Nephron (organoid): ENCODE measurements around the gene PMPCA.
A peak's percentile ranks its signal among the peaks of the same experiment; 100 is the strongest.

Source experiments
- H3K27ac Mint-ChIP-seq, 3 experiments: 2 replicates each; pipeline ENCODE4 v1.8.0; 2020; ENCODE audit warnings: mixed read lengths in 3 of 3, mild to moderate bottlenecking in 2 of 3, moderate library complexity in 1 of 3
- H3K27me3 Mint-ChIP-seq: 2 replicates; pipeline ENCODE4 v1.8.0; 2021; ENCODE audit warnings: low read depth, mild to moderate bottlenecking, moderate library complexity, mixed read lengths
- H3K36me3 Mint-ChIP-seq: 2 replicates; pipeline ENCODE4 v1.8.0; 2020; ENCODE audit warnings: low read depth, mixed read lengths
- H3K4me1 Mint-ChIP-seq: 2 replicates; pipeline ENCODE4 v1.8.0; 2020; ENCODE audit warnings: mixed read lengths
- H3K4me3 Mint-ChIP-seq, 3 experiments: 2 replicates each; pipeline ENCODE4 v1.8.0; 2020; ENCODE audit warnings: mild to moderate bottlenecking in 3 of 3, mixed read lengths in 3 of 3, moderate library complexity in 2 of 3
- H3K9me3 Mint-ChIP-seq: 2 replicates; pipeline ENCODE4 v1.8.0; 2020; ENCODE audit warnings: mixed read lengths
- TF ChIP-seq, protein P1 (sequence below), 3 experiments: fragments of 200-600 bp; sonication (generic); IDR thresholded peaks; one replicate each; pipeline ENCODE4 v1.5.0; 2021; ENCODE audit warnings: antibody characterized with exemption in 3 of 3; ENCODE audit not compliant: unreplicated experiment in 3 of 3

Gene PMPCA

DNA sequence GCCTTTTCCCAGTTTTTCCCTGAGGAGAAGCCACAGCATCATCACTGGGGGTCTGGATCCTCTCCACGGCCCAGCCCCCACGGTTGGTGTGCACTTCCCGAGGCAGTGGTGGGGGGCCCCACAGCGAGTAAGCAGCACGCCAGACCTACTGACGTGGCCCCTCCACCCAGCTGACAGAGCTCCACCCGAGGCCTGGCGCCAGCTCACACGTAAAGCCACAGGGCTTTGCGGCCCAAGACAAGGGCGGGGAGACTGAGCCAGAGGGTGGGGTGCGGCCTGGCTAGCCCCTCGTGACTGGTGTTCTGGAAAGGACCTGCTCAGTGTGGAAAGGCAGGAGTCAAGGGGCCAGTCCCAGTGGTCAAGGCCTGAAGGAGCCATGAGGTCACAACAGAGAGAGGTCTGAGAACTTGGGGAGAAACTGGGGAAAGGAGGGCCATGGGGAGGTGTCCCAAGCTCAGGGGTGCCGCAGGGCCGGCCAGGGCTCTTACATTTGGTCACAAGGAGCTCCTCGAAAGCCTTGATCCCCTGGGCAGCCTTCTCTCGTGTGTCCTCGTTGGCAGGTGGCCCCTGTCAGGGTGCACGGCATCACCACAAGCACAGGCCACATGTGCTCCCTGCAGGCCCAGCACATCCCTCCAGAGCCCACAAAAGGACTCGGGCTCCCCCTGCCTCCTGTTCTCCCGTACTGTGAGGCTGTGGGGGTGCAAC lies 16.0 kb upstream of the PMPCA start:
- TF ChIP-seq, protein P1, sequence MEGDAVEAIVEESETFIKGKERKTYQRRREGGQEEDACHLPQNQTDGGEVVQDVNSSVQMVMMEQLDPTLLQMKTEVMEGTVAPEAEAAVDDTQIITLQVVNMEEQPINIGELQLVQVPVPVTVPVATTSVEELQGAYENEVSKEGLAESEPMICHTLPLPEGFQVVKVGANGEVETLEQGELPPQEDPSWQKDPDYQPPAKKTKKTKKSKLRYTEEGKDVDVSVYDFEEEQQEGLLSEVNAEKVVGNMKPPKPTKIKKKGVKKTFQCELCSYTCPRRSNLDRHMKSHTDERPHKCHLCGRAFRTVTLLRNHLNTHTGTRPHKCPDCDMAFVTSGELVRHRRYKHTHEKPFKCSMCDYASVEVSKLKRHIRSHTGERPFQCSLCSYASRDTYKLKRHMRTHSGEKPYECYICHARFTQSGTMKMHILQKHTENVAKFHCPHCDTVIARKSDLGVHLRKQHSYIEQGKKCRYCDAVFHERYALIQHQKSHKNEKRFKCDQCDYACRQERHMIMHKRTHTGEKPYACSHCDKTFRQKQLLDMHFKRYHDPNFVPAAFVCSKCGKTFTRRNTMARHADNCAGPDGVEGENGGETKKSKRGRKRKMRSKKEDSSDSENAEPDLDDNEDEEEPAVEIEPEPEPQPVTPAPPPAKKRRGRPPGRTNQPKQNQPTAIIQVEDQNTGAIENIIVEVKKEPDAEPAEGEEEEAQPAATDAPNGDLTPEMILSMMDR (IDR thresholded peaks at IDR 0.05; ENCODE audit: unreplicated experiment in 3 of 3): no peak
- Mint-ChIP-seq H3K4me1 (peaks cover 9% of the 10 kb centered on the region), H3K27me3 (no peaks in the 10 kb centered on the region), H3K4me3 (no peak overlapping the region), H3K27ac (no peak overlapping the region), H3K36me3 (peaks cover 37% of the 10 kb centered on the region), H3K9me3 (no peaks in the 10 kb centered on the region)

DNA sequence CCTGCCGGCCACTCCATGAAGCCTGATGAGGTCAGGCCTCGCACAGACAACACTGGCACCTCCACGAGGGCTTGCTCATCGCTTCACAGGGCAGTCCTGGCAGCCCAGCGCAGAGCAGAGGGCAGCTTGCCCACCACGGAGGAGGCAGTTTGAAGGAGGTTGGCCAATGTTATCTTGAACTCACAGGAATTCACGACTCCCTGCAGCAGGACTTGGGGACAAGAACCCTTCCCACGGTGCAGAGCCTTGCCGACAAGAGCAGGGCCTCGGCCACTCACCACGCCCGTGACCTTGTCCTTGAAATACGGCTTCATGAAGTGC lies 15.5 kb upstream of the PMPCA start:
- TF ChIP-seq, protein P1 (IDR thresholded peaks at IDR 0.05; ENCODE audit: unreplicated experiment in 3 of 3): no peak

DNA sequence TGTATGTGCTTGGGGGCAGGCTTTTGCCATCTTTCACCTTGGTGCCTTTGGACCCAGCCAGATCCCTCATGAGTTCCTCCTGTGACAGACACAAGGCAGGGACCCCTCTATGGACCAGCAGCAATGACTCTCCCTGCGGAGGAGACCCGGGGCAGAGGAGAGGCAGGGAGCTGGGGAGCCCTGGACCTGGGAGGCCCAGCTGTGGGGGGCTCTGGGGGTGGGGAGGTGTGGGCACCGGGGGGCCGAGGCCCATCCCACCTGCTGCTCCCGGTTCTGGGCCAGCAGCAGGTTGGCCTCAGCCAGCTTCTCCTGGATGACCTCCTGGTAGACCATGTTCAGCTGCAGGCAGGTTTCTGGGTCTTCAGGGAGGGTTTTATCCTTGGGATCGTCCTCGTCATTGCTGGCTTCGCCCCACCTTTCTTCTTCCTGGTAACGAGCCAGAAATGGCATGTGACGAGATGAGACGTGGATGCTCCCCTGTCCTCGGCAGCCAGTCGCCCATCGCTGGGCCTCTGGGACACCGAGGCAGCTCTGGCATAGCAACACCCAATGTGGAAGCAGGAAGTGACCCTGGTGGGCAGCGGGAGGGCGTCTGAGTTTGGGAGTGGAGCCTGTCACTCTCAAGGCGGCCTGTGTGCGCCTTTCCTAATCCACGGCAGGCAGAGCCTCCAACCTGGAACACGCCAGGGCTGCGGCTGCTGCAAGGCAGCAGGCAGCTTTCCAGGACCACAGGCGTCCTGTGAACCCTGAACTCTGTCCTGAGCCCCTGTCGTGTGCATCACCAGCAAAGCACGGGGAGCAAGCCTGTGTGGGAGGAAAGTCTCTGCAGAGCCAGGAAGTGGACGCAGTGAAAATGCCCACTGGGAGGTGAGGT lies 14.9 kb upstream of the PMPCA start:
- H3K27me3 Mint-ChIP-seq: no peaks in the 10 kb centered on the region
- no peak overlapping the region for H3K27ac Mint-ChIP-seq
- H3K4me3 Mint-ChIP-seq: peak overlapping the region in 1 of 3 experiments; percentile 28
- H3K9me3 Mint-ChIP-seq: no peaks in the 10 kb centered on the region
- peaks cover 31% of the 10 kb centered on the region for H3K36me3 Mint-ChIP-seq
- TF ChIP-seq, protein P1 (IDR thresholded peaks at IDR 0.05; ENCODE audit: unreplicated experiment in 3 of 3): no peak
- peaks cover 9% of the 10 kb centered on the region for H3K4me1 Mint-ChIP-seq

More for the DNA sequence above, 15.5 kb upstream of the PMPCA start:
- Mint-ChIP-seq H3K9me3 (no peaks in the 10 kb centered on the region), H3K27me3 (no peaks in the 10 kb centered on the region), H3K36me3 (peaks cover 32% of the 10 kb centered on the region), H3K4me3 (no peak overlapping the region), H3K4me1 (peaks cover 9% of the 10 kb centered on the region), H3K27ac (no peak overlapping the region)

DNA sequence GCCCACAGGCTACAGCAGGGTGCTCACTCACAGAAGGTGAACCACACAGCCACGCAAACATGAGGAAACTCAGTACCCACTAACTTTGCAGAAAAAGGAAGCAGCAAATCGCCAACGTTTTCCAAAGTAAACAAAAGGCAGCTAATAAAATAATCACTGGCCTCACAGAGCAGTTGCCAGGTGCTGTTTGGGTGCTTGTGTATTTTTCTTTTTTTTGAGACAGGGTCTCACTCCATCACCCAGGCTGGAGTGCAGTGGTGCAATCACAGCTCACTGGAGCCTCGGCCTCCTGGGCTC lies 14.3 kb upstream of the PMPCA start:
- Mint-ChIP-seq H3K27me3 (no peaks in the 10 kb centered on the region), H3K4me3 (peak overlapping the region in 2 of 3 experiments; percentile 67 to 71), H3K4me1 (peaks cover 9% of the 10 kb centered on the region), H3K36me3 (peaks cover 29% of the 10 kb centered on the region), H3K27ac (no peak overlapping the region), H3K9me3 (no peaks in the 10 kb centered on the region)
- TF ChIP-seq, protein P1 (IDR thresholded peaks at IDR 0.05; ENCODE audit: unreplicated experiment in 3 of 3): no peak

DNA sequence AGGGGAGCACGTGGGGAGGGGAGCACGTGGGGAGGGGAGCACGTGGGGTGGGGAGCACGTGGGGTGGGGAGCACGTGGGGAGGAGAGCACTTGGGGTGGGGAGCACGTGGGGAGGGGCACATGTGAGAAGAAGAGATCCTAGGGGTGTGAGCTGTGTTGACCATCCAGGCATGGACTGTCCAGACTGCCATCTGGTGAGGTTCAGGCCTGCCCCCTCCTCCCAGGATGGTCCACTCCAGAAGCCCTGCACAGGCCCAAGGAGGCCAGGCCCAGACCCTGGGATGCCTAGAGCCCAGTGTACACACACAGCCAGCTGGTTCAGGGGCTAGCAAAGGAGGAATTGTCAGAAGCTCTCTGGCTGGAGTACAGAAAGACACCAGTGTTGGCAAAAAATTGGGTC lies 12.8 kb upstream of the PMPCA start:
- no peaks in the 10 kb centered on the region for H3K9me3 Mint-ChIP-seq
- peaks cover 9% of the 10 kb centered on the region for H3K4me1 Mint-ChIP-seq
- H3K27ac Mint-ChIP-seq: no peak overlapping the region
- no peaks in the 10 kb centered on the region for H3K27me3 Mint-ChIP-seq
- TF ChIP-seq, protein P1 (IDR thresholded peaks at IDR 0.05; ENCODE audit: unreplicated experiment in 3 of 3): no peak
- H3K4me3 Mint-ChIP-seq: no peak overlapping the region
- H3K36me3 Mint-ChIP-seq: peaks cover 28% of the 10 kb centered on the region
